ENCODE data around the gene SCN4B. TPM values are rescaled to one million over a fixed set of nuclear protein-coding genes. Genes with fewer than 3 reads are reported as not detected.
A peak's percentile ranks its signal among the peaks of the same experiment; 100 is the strongest.

SCN4B gene
- total and polyA plus RNA-seq, 2 of the 4 experiments (the other 2 are of a cell fraction): 0.18 to 0.44 TPM

GRCh38 chr11:118198370-118198769 is 45.7 kb upstream of the SCN4B start:
- H2BK120ac ChIP-seq (ENCODE audit: low read depth, low read length): no peak overlapping the region
- dilution Hi-C loops (cut with HindIII; ENCODE audit: low sequenced_read_pairs, unreplicated experiment) (no loop called here), intact Hi-C loops (cut with micrococcal nuclease) (loop anchor here (1.0 to 5.0 kb wide), 3 partner anchors 53 to 369 kb away; partner anchors contain the start of gene IFT46), in situ Hi-C loops (cut with MboI; ENCODE audit: low sequenced_read_pairs) (loop anchor here (5.0 kb wide), 1 partner anchor 149 kb away; no protein-coding TSS in a partner anchor)
- ATAC-seq (ENCODE audit: low read depth): peak; percentile 88
- peak overlapping the region; percentile 76; the same call in 1 of the 2 replicates for H3K4me2 ChIP-seq (ENCODE audit: low read depth, low read length)
- H2AK9ac ChIP-seq (replicated peaks; ENCODE audit: low read depth, low read length, poor library complexity): no peak overlapping the region
- TF ChIP-seq RCOR1 (IDR thresholded peaks at IDR 0.05; ENCODE audit: insufficient replicate concordance, low read length) (no peak), FOS (IDR thresholded peaks at IDR 0.05; ENCODE audit: low read depth, low read length) (no peak), CTCF (conservative IDR thresholded peaks at IDR 0.05; ENCODE audit: low read depth, low read length) (peak; percentile 77), MAFK (IDR thresholded peaks at IDR 0.05; ENCODE audit: low read depth, low read length) (no peak), CHD1 (IDR thresholded peaks at IDR 0.05; ENCODE audit: low read depth, low read length) (no peak), CEBPB (IDR thresholded peaks at IDR 0.05; ENCODE audit: low read depth, low read length) (no peak), BHLHE40 (IDR thresholded peaks at IDR 0.05; ENCODE audit: low read depth, low read length) (no peak), POLR2A (IDR thresholded peaks at IDR 0.05; ENCODE audit: low read depth, low read length) (no peak), NFE2L2 (IDR thresholded peaks at IDR 0.05; ENCODE audit: low read depth, low read length) (no peak), SMC3 (IDR thresholded peaks at IDR 0.05; ENCODE audit: low read depth, low read length) (peak; percentile 64), RFX5 (IDR thresholded peaks at IDR 0.05; ENCODE audit: low read depth, low read length) (no peak), RAD21 (IDR thresholded peaks at IDR 0.05; ENCODE audit: low read length) (peak; percentile 73), USF2 (IDR thresholded peaks at IDR 0.05; ENCODE audit: low read depth, low read length) (no peak), MXI1 (IDR thresholded peaks at IDR 0.05; ENCODE audit: borderline replicate concordance, low read depth, low read length) (no peak), ELK1 (IDR thresholded peaks at IDR 0.05; ENCODE audit: borderline replicate concordance, low read depth, low read length) (no peak), MAZ (IDR thresholded peaks at IDR 0.05; ENCODE audit: borderline replicate concordance, low read depth, low read length) (no peak)
- no peak overlapping the region for H4K8ac ChIP-seq (ENCODE audit: low read depth in 2 of 2, low read length in 2 of 2)
- H2BK5ac ChIP-seq (ENCODE audit: low read depth, low read length, poor library complexity, severe bottlenecking): no peak overlapping the region
- H3K23ac ChIP-seq (ENCODE audit: low read depth, low read length): no peak overlapping the region
- ChIA-PET POLR2A (ENCODE audit: unreplicated experiment) (no interaction called here), CTCF (interaction anchor here (0.6 to 1.5 kb wide), 18 partner anchors 16 to 1741 kb away, joined by 3 to 11 read pairs (median 4); partner anchors contain the start of genes CD3D and SCN2B)
- no peaks in the 10 kb centered on the region for H3K9me1 ChIP-seq (ENCODE audit: insufficient read depth, low read length)
- H2BK15ac ChIP-seq (ENCODE audit: low read depth, low read length): no peak overlapping the region
- H3K18ac ChIP-seq (ENCODE audit: low read depth, low read length): no peak overlapping the region
- peak; percentile 44 for DNase-seq
- no peak overlapping the region for H4K91ac ChIP-seq (ENCODE audit: insufficient read depth, low read depth, low read length)
- H3K4me1 ChIP-seq (ENCODE audit: control insufficient read depth, insufficient read depth, low read length): no peaks in the 10 kb centered on the region
- H3K79me1 ChIP-seq (ENCODE audit: low read depth in 1 of 2, low read length in 2 of 2): no peaks in the 10 kb centered on the region
- H2BK20ac ChIP-seq (ENCODE audit: low read depth, low read length): no peak overlapping the region
- no peak overlapping the region for H3K27ac ChIP-seq (ENCODE audit: insufficient read depth, low read length)
- no peaks in the 10 kb centered on the region for H3K36me3 ChIP-seq (ENCODE audit: control insufficient read depth, insufficient read depth, low read length)
- no peak overlapping the region for H3K56ac ChIP-seq (ENCODE audit: extremely low read depth, insufficient read depth, low read length)
- no peak overlapping the region for H4K5ac ChIP-seq (ENCODE audit: low read depth, low read length)
- no peak overlapping the region for H3K4ac ChIP-seq (ENCODE audit: low read depth, low read length)
- no peak overlapping the region for H3K14ac ChIP-seq (replicated peaks; ENCODE audit: low read depth, low read length)
- no TSS peak for BruUV-seq (replicated peaks)
- H3K9me3 ChIP-seq (ENCODE audit: control insufficient read depth, insufficient read depth, low read length): no peaks in the 10 kb centered on the region
- no peak overlapping the region for H2AK5ac ChIP-seq (ENCODE audit: low read depth, low read length)
- peak overlapping the region; percentile 48 for H2AFZ ChIP-seq (replicated peaks; ENCODE audit: low read length, poor library complexity)
- H3K9ac ChIP-seq (ENCODE audit: low read depth, low read length): no peak overlapping the region
- H3K4me3 ChIP-seq (ENCODE audit: insufficient read depth, low read depth, low read length): no peak overlapping the region
- WGBS, 2 experiments (ENCODE audit: extremely low coverage in 2 of 2, insufficient read length in 1 of 2): no CpG with 5 or more reads among the region's 9 CpGs
- no peaks in the 10 kb centered on the region for H4K20me1 ChIP-seq (ENCODE audit: insufficient read depth, low read length)
- peaks cover 4% of the 10 kb centered on the region for H3K27me3 ChIP-seq (ENCODE audit: control insufficient read depth, insufficient read depth, low read length)
